MM.1S (cell line): ENCODE results near the gene COX7A1.

Experiments
- CTCF ChIP-seq: fragments of 300-600 bp; sonication (generic); IDR thresholded peaks from 2 replicates; pipeline ENCODE4 v1.5.1; 2016; ENCODE audit warnings: antibody characterized with exemption, low read length, mixed read lengths
- EZH2 ChIP-seq: fragments of 300-600 bp; sonication (generic); optimal IDR thresholded peaks from 2 replicates; pipeline ENCODE3; 2017; ENCODE audit warnings: low read depth, mild to moderate bottlenecking, antibody characterized with exemption, low read length, mixed read lengths

- TF ChIP-seq CTCF (no peak), EZH2 (no peak)
Measured at GRCh38 chr19:36182612-36183244, 30.5 kb upstream of the COX7A1 start.
